Neuronal stem cell (in vitro differentiated cells): Measurements from ENCODE around the gene SMIM5.
A peak's percentile ranks its signal among the peaks of the same experiment; 100 is the strongest.

ENCODE experiments used
- DNase-seq: peaks from one replicate; pipeline ENCODE4 v3.0.0-alpha.2; 2013; ENCODE audit warnings: low spot score
- H2AFZ ChIP-seq: one replicate; pipeline ENCODE4 v1.6.1; 2013; ENCODE audit warnings: mild to moderate bottlenecking, low read length, inconsistent platforms
- H2AK5ac ChIP-seq: 2 replicates; pipeline ENCODE4 v1.6.1; 2013; ENCODE audit warnings: low read depth, mild to moderate bottlenecking, inconsistent platforms, low read length, moderate library complexity, mixed read lengths
- H2BK120ac ChIP-seq: 2 replicates; pipeline ENCODE4 v1.6.1; 2013; ENCODE audit warnings: low read depth, mild to moderate bottlenecking, inconsistent platforms, low read length, moderate library complexity, mixed read lengths
- H2BK12ac ChIP-seq: one replicate; pipeline ENCODE4 v1.6.1; 2013; ENCODE audit warnings: low read length, inconsistent platforms
- H2BK15ac ChIP-seq: 2 replicates; pipeline ENCODE4 v1.6.1; 2013; ENCODE audit warnings: mild to moderate bottlenecking, low read length, inconsistent platforms, mixed read lengths
- H2BK5ac ChIP-seq: one replicate; pipeline ENCODE4 v1.6.1; 2013; ENCODE audit warnings: inconsistent platforms, mild to moderate bottlenecking, low read length, moderate library complexity
- H3K14ac ChIP-seq: one replicate; pipeline ENCODE4 v1.6.1; 2013; ENCODE audit warnings: low read length, inconsistent platforms
- H3K18ac ChIP-seq: 2 replicates; pipeline ENCODE4 v1.6.1; 2013; ENCODE audit warnings: low read length, inconsistent platforms
- H3K23ac ChIP-seq: 2 replicates; pipeline ENCODE4 v1.6.1; 2013; ENCODE audit warnings: low read depth, mild to moderate bottlenecking, mixed read lengths, low read length, inconsistent platforms; ENCODE audit not compliant: poor library complexity
- H3K27ac ChIP-seq: replicated peaks from 3 replicates; pipeline ENCODE4 v1.5.1; 2013; ENCODE audit warnings: low read length, inconsistent platforms
- H3K27me3 ChIP-seq, 3 experiments: 2 replicates each; pipeline ENCODE4 v1.6.1; 2013; ENCODE audit warnings: low read length in 3 of 3, mild to moderate bottlenecking in 2 of 3, inconsistent platforms in 1 of 3, low read depth in 1 of 3, mixed read lengths in 1 of 3, moderate library complexity in 1 of 3; ENCODE audit not compliant: control insufficient read depth in 3 of 3, insufficient read depth in 3 of 3
- H3K36me3 ChIP-seq, 2 donors: replicated peaks in 1 of 2; 2 replicates each; pipeline ENCODE4 v1.6.1; 2013; ENCODE audit warnings: low read length in 2 of 2; ENCODE audit not compliant: control insufficient read depth in 2 of 2, insufficient read depth in 2 of 2
- H3K4ac ChIP-seq: 2 replicates; pipeline ENCODE4 v1.6.1; 2013; ENCODE audit warnings: inconsistent platforms, mild to moderate bottlenecking, low read length, moderate library complexity
- H3K4me1 ChIP-seq, 2 donors: 1 replicate in 1 of 2; 2 replicates in 1 of 2; pipeline ENCODE4 v1.6.1; 2013; ENCODE audit warnings: low read length in 2 of 2, low read depth in 1 of 2; ENCODE audit not compliant: control insufficient read depth in 2 of 2, insufficient read depth in 1 of 2
- H3K4me2 ChIP-seq: one replicate; pipeline ENCODE4 v1.6.1; 2013; ENCODE audit warnings: mild to moderate bottlenecking, low read length, inconsistent platforms; ENCODE audit not compliant: insufficient read depth, poor library complexity, severe bottlenecking
- H3K4me3 ChIP-seq, 2 donors: 2 replicates each; pipeline ENCODE4 v1.5.1; 2013; ENCODE audit warnings: low read length in 2 of 2, mild to moderate bottlenecking in 2 of 2, inconsistent platforms in 1 of 2, moderate library complexity in 1 of 2
- H3K79me1 ChIP-seq: one replicate; pipeline ENCODE4 v1.6.1; 2013; ENCODE audit warnings: low read depth, mild to moderate bottlenecking, inconsistent platforms, low read length, moderate library complexity
- H3K9ac ChIP-seq: one replicate; pipeline ENCODE4 v1.6.1; 2013; ENCODE audit warnings: mild to moderate bottlenecking, low read depth, low read length, inconsistent platforms; ENCODE audit not compliant: poor library complexity
- H3K9me3 ChIP-seq, 2 donors: replicated peaks in 1 of 2; 2 replicates each; pipeline versions ENCODE3 to v1.6.1; 2013; ENCODE audit warnings: low read length in 2 of 2, mild to moderate bottlenecking in 2 of 2, inconsistent platforms in 1 of 2, low read depth in 1 of 2, mixed read lengths in 1 of 2, moderate library complexity in 1 of 2; ENCODE audit not compliant: control insufficient read depth in 2 of 2, insufficient read depth in 1 of 2
- H4K8ac ChIP-seq: one replicate; pipeline ENCODE4 v1.6.1; 2013; ENCODE audit warnings: low read depth, mild to moderate bottlenecking, inconsistent platforms, low read length, moderate library complexity
- H4K91ac ChIP-seq: one replicate; pipeline ENCODE4 v1.6.1; 2013; ENCODE audit warnings: low read length, low read depth, mild to moderate bottlenecking, inconsistent platforms; ENCODE audit not compliant: poor library complexity
- WGBS, 2 donors: extraction: QIAGEN DNeasy Blood & Tissue Kit; methylation state at CpG; one replicate each; pipeline ENCODE4 v1.1.7; 2013; ENCODE audit warnings: missing lambda C conversion rate in 2 of 2, mixed read lengths in 1 of 2; ENCODE audit not compliant: insufficient read length in 2 of 2, insufficient replicate concordance in 1 of 2; ENCODE audit errors: extremely low coverage in 2 of 2; 5-methylcytosine and 5-hydroxymethylcytosine counted together

The SMIM5 gene

GRCh38 chr17:75634376-75634740 is 1.1 kb downstream of the SMIM5 start:
- Histone ChIP-seq H3K27ac (peak overlapping the region; percentile 52), H3K27me3 (no peaks in the 10 kb centered on the region), H3K18ac (no peak overlapping the region), H3K4me2 (peak overlapping the region; percentile 52), H4K8ac (no peak overlapping the region), H3K4me3 (peak overlapping the region in 1 of 2 donors; percentile 65), H2AFZ (no peak overlapping the region), H3K4me1 (peaks cover 24 to 25% of the 10 kb centered on the region in 2 donors), H2BK120ac (no peak overlapping the region), H3K9ac (no peak overlapping the region), H2BK15ac (no peak overlapping the region), H3K23ac (no peak overlapping the region), H2BK12ac (no peak overlapping the region), H3K79me1 (no peaks in the 10 kb centered on the region), H3K14ac (no peak overlapping the region), H3K36me3 (peaks cover 8 to 14% of the 10 kb centered on the region in 2 donors), H3K9me3 (no peaks in the 10 kb centered on the region), H2AK5ac (no peak overlapping the region), H4K91ac (no peak overlapping the region), H3K4ac (no peak overlapping the region), H2BK5ac (no peak overlapping the region)
- peak; percentile 57 for DNase-seq
- no CpG with 5 or more reads among the region's 9 CpGs for WGBS, 2 donors

GRCh38 chr17:75634754-75635609 is 1.7 kb downstream of the SMIM5 start:
- H2BK120ac ChIP-seq, result no peak overlapping the region
- H3K27ac ChIP-seq, result peak overlapping the region; percentile 26
- no peaks in the 10 kb centered on the region for H3K27me3 ChIP-seq
- H3K4ac ChIP-seq, result no peak overlapping the region
- H2BK12ac ChIP-seq, result no peak overlapping the region
- H3K9me3 ChIP-seq, result no peaks in the 10 kb centered on the region
- no peak overlapping the region for H2AFZ ChIP-seq
- H2AK5ac ChIP-seq, result peak overlapping the region; percentile 53
- no peaks in the 10 kb centered on the region for H3K79me1 ChIP-seq
- no peak overlapping the region for H4K8ac ChIP-seq
- H3K4me2 ChIP-seq, result no peak overlapping the region
- WGBS, 2 donors, result no CpG with 5 or more reads among the region's 20 CpGs
- H4K91ac ChIP-seq, result no peak overlapping the region
- H3K23ac ChIP-seq, result no peak overlapping the region
- H3K14ac ChIP-seq, result peak overlapping the region; percentile 12
- no peak for DNase-seq
- H2BK5ac ChIP-seq, result no peak overlapping the region
- H3K4me3 ChIP-seq, result no peak overlapping the region
- peak overlapping the region; percentile 20 for H3K18ac ChIP-seq
- H3K4me1 ChIP-seq, result peaks cover 24 to 25% of the 10 kb centered on the region in 2 donors
- H3K36me3 ChIP-seq, result peaks cover 8 to 9% of the 10 kb centered on the region in 2 donors
- peak overlapping the region; percentile 53 for H3K9ac ChIP-seq
- no peak overlapping the region for H2BK15ac ChIP-seq

- Histone ChIP-seq H2AFZ (no peak overlapping the region), H3K4me2 (no peak overlapping the region), H4K91ac (no peak overlapping the region), H3K36me3 (peaks cover 3 to 6% of the 10 kb centered on the region in 2 donors), H3K9ac (peak overlapping the region; percentile 51), H3K4me1 (peaks cover 24 to 25% of the 10 kb centered on the region in 2 donors), H3K4ac (no peak overlapping the region), H2BK5ac (no peak overlapping the region), H3K27me3 (no peaks in the 10 kb centered on the region), H2BK15ac (no peak overlapping the region), H2BK120ac (no peak overlapping the region), H3K9me3 (no peaks in the 10 kb centered on the region), H4K8ac (no peak overlapping the region), H3K14ac (no peak overlapping the region), H3K27ac (no peak overlapping the region), H3K4me3 (no peak overlapping the region), H3K18ac (no peak overlapping the region), H2AK5ac (peak overlapping the region; percentile 53), H3K23ac (peak overlapping the region; percentile 25), H2BK12ac (no peak overlapping the region), H3K79me1 (peaks cover 2% of the 10 kb centered on the region)
- DNase-seq, result no peak
- no CpG with 5 or more reads among the region's 16 CpGs for WGBS, 2 donors
These were observed 2.5 kb downstream of the SMIM5 start for GRCh38 chr17:75635610-75636202.

GRCh38 chr17:75636381-75637142 is 3.3 kb downstream of the SMIM5 start:
- H2BK120ac ChIP-seq, result no peak overlapping the region
- WGBS, 2 donors, result no CpG with 5 or more reads among the region's 19 CpGs
- H4K8ac ChIP-seq, result no peak overlapping the region
- H2BK15ac ChIP-seq, result no peak overlapping the region
- H2AK5ac ChIP-seq, result no peak overlapping the region
- no peak overlapping the region for H2BK12ac ChIP-seq
- peaks cover 3 to 6% of the 10 kb centered on the region in 2 donors for H3K36me3 ChIP-seq
- H3K9ac ChIP-seq, result no peak overlapping the region
- H4K91ac ChIP-seq, result no peak overlapping the region
- H3K4me2 ChIP-seq, result no peak overlapping the region
- no peak for DNase-seq
- H3K4ac ChIP-seq, result no peak overlapping the region
- no peak overlapping the region for H3K18ac ChIP-seq
- no peak overlapping the region for H2BK5ac ChIP-seq
- H3K4me3 ChIP-seq, result no peak overlapping the region
- H3K27me3 ChIP-seq, result no peaks in the 10 kb centered on the region
- peaks cover 24 to 25% of the 10 kb centered on the region in 2 donors for H3K4me1 ChIP-seq
- peaks cover 3% of the 10 kb centered on the region for H3K79me1 ChIP-seq
- peak overlapping the region; percentile 38 for H3K23ac ChIP-seq
- no peak overlapping the region for H2AFZ ChIP-seq
- peaks cover 0 to 2% of the 10 kb centered on the region in 2 donors for H3K9me3 ChIP-seq
- H3K14ac ChIP-seq, result no peak overlapping the region
- no peak overlapping the region for H3K27ac ChIP-seq
